AML-193 (cell line): ENCODE measurements around the gene SMYD4.

Experiments
- DNase-seq, 2 experiments: peaks; one replicate each; lab custom pipeline; 2025; lab: John Stamatoyannopoulos, UW

SMYD4 gene

GRCh38 chr17:1730326-1731193, 99.1 kb downstream of the SMYD4 start:
- no peak for DNase-seq

GRCh38 chr17:1729966-1730325, 99.8 kb downstream of the SMYD4 start:
- no peak for DNase-seq
